ENCODE results near the gene TMEM87B. TPM values are rescaled to one million over a fixed set of nuclear protein-coding genes. Genes with fewer than 3 reads are reported as not detected.

TMEM87B gene
- total RNA-seq, 1 experiment from 2014 or later = 16.3 TPM

DNA sequence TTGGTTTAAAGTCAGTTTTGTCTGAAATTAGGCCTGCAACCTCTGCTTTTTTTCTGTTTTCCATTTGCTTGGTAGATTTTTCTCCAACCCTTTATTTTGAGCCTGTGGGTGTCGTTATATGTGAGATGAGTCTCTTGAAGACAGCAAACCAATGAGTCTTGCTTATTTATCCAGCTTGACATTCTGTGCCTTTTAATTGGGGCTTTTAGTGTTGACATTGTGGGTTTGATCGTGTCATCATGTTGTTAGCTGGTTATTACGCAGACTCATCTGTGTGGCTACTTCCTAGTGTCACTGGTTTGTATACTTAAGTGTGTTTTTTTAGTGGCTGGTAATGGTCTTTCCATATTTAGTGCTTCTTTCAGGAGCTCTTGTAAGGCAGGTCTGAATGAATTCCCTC lies 18.8 kb downstream of the TMEM87B start:
- ChIA-PET POLR2A (no interaction called here), CTCF (interaction anchor here (0.7 kb wide), 1 partner anchor 186 kb away, joined by 6 read pairs; no protein-coding TSS in a partner anchor)
- Histone ChIP-seq H3K9me3 (no peaks in the 10 kb centered on the region), H3K4me1 (peaks cover 15% of the 10 kb centered on the region), H3K27me3 (replicated peaks; ENCODE audit: control insufficient read depth, insufficient read depth, low read length) (no peaks in the 10 kb centered on the region), H3K36me3 (ENCODE audit: control insufficient read depth, insufficient read depth, low read length) (peaks cover 4% of the 10 kb centered on the region), H3K4me3 (ENCODE audit: low read depth, low read length) (no peak overlapping the region)
- Mint-ChIP-seq H3K27me3 (ENCODE audit: insufficient read depth, unreplicated experiment) (no peaks in the 10 kb centered on the region), H3K4me1 (ENCODE audit: low read depth, unreplicated experiment) (peaks cover 9% of the 10 kb centered on the region), H3K4me3 (ENCODE audit: unreplicated experiment) (no peak overlapping the region), H3K9me3 (ENCODE audit: unreplicated experiment) (peaks cover 8% of the 10 kb centered on the region), H3K27ac (ENCODE audit: unreplicated experiment) (no peak overlapping the region), H3K36me3 (ENCODE audit: insufficient read depth, unreplicated experiment) (peaks cover 58% of the 10 kb centered on the region)
- no peak for DNase-seq
- intact Hi-C loops (cut with micrococcal nuclease; ENCODE audit: unreplicated experiment) = no loop called here
- no TSS peak for BruUV-seq (replicated peaks)
- TF ChIP-seq, protein P1, sequence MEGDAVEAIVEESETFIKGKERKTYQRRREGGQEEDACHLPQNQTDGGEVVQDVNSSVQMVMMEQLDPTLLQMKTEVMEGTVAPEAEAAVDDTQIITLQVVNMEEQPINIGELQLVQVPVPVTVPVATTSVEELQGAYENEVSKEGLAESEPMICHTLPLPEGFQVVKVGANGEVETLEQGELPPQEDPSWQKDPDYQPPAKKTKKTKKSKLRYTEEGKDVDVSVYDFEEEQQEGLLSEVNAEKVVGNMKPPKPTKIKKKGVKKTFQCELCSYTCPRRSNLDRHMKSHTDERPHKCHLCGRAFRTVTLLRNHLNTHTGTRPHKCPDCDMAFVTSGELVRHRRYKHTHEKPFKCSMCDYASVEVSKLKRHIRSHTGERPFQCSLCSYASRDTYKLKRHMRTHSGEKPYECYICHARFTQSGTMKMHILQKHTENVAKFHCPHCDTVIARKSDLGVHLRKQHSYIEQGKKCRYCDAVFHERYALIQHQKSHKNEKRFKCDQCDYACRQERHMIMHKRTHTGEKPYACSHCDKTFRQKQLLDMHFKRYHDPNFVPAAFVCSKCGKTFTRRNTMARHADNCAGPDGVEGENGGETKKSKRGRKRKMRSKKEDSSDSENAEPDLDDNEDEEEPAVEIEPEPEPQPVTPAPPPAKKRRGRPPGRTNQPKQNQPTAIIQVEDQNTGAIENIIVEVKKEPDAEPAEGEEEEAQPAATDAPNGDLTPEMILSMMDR (IDR thresholded peaks at IDR 0.05; ENCODE audit: insufficient read depth in 1 of 2, low read depth in 1 of 2, low read length in 1 of 2, severe bottlenecking in 1 of 2, unreplicated experiment in 1 of 2) = no peak

DNA sequence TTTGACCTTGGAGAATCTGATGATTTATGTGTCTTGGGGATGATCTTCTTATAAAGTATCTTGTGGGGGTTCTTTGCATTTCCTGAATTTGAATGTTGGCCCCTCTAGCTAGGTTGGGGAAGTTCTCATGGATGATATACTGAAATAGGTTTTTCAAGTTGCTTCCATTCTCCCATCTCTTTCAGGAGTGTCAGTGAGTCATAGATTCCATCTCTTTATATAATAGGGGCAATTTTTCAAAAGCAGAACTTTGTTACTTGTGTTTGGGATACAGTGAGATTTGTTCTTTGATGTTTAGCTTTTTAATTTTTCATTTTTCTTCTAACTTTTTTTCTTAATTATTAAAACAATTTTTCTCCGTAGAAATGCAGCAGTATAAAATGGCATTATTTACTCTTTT lies 19.4 kb downstream of the TMEM87B start:
- H3K4me1 ChIP-seq = peaks cover 15% of the 10 kb centered on the region
- H3K4me3 Mint-ChIP-seq (ENCODE audit: unreplicated experiment) = no peak overlapping the region
- no peaks in the 10 kb centered on the region for H3K27me3 ChIP-seq (replicated peaks; ENCODE audit: control insufficient read depth, insufficient read depth, low read length)
- POLR2A ChIA-PET = no interaction called here
- intact Hi-C loops (cut with micrococcal nuclease; ENCODE audit: unreplicated experiment) = no loop called here
- H3K9me3 Mint-ChIP-seq (ENCODE audit: unreplicated experiment) = peaks cover 2% of the 10 kb centered on the region
- H3K36me3 ChIP-seq (ENCODE audit: control insufficient read depth, insufficient read depth, low read length) = peaks cover 4% of the 10 kb centered on the region
- no peak overlapping the region for H3K27ac Mint-ChIP-seq (ENCODE audit: unreplicated experiment)
- H3K27me3 Mint-ChIP-seq (ENCODE audit: insufficient read depth, unreplicated experiment) = no peaks in the 10 kb centered on the region
- peaks cover 58% of the 10 kb centered on the region for H3K36me3 Mint-ChIP-seq (ENCODE audit: insufficient read depth, unreplicated experiment)
- H3K9me3 ChIP-seq = no peaks in the 10 kb centered on the region
- no TSS peak for BruUV-seq (replicated peaks)
- DNase-seq = no peak
- H3K4me3 ChIP-seq (ENCODE audit: low read depth, low read length) = no peak overlapping the region
- TF ChIP-seq, protein P1 (IDR thresholded peaks at IDR 0.05; ENCODE audit: insufficient read depth in 1 of 2, low read depth in 1 of 2, low read length in 1 of 2, severe bottlenecking in 1 of 2, unreplicated experiment in 1 of 2) = no peak
- peaks cover 9% of the 10 kb centered on the region for H3K4me1 Mint-ChIP-seq (ENCODE audit: low read depth, unreplicated experiment)
- CTCF ChIA-PET = no interaction called here

DNA sequence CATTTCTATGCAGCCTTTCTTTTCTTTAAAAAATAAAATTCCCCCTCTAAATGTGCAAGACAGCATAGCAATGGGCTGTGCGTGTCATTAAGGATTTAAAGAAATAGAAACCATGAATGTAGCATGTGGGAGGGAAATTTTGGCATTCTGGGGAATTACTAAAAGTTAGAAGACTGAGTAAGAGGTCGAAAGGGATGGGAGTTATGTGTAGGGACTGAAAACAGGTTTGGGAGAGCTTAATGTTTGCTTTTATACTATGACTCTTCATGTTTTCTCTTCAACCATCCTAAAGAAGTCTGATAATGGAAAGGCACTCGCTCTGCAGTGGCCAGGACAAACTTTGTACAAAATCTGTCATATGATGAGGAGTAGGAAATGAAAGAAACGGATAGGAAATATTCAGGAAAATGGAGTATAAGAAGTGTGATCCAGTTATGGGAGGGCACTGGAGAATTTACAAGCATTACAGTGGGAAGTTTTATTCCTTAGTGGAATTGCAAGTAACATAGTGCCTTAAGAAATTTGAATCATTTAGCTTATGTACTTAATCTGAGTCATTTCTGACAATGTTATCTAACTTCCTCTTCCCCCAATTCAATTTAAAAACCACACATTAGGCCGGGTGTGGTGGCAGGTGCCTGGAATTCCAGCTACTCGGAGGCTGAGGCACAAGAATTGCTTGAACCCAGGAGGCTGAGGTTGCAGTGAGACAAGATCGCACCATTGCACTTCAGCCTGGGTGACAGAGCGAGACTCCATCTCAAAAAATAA lies 20.6 kb downstream of the TMEM87B start:
- no peak for DNase-seq
- POLR2A ChIA-PET = no interaction called here
- Mint-ChIP-seq H3K36me3 (ENCODE audit: insufficient read depth, unreplicated experiment) (peaks cover 54% of the 10 kb centered on the region), H3K27me3 (ENCODE audit: insufficient read depth, unreplicated experiment) (no peaks in the 10 kb centered on the region), H3K27ac (ENCODE audit: unreplicated experiment) (no peak overlapping the region), H3K4me3 (ENCODE audit: unreplicated experiment) (no peak overlapping the region), H3K9me3 (ENCODE audit: unreplicated experiment) (no peaks in the 10 kb centered on the region), H3K4me1 (ENCODE audit: low read depth, unreplicated experiment) (peaks cover 9% of the 10 kb centered on the region)
- no peaks in the 10 kb centered on the region for H3K27me3 ChIP-seq (replicated peaks; ENCODE audit: control insufficient read depth, insufficient read depth, low read length)
- peaks cover 15% of the 10 kb centered on the region for H3K4me1 ChIP-seq
- intact Hi-C loops (cut with micrococcal nuclease; ENCODE audit: unreplicated experiment) = no loop called here
- CTCF ChIA-PET = no interaction called here
- TF ChIP-seq, protein P1 (IDR thresholded peaks at IDR 0.05; ENCODE audit: insufficient read depth in 1 of 2, low read depth in 1 of 2, low read length in 1 of 2, severe bottlenecking in 1 of 2, unreplicated experiment in 1 of 2) = no peak
- no peak overlapping the region for H3K4me3 ChIP-seq (ENCODE audit: low read depth, low read length)
- H3K36me3 ChIP-seq (ENCODE audit: control insufficient read depth, insufficient read depth, low read length) = peaks cover 4% of the 10 kb centered on the region; the same call in 1 of the 2 replicates
- H3K9me3 ChIP-seq = no peaks in the 10 kb centered on the region
- BruUV-seq (replicated peaks) = no TSS peak
